Stimulated activated CD8-positive, alpha-beta memory T cell treated with anti-CD3 and anti-CD28 coated beads, Interleukin-12 subunit alpha, Interleukin-12 subunit beta, amount 100 ng/mL, for 24 hours (primary cell): ENCODE results near the gene MX1.

Experiments used
- DNase-seq: peaks from one replicate; pipeline ENCODE4 v3.0.0-alpha.2; 2020; ENCODE audit errors: extremely low read depth

Gene MX1

DNA sequence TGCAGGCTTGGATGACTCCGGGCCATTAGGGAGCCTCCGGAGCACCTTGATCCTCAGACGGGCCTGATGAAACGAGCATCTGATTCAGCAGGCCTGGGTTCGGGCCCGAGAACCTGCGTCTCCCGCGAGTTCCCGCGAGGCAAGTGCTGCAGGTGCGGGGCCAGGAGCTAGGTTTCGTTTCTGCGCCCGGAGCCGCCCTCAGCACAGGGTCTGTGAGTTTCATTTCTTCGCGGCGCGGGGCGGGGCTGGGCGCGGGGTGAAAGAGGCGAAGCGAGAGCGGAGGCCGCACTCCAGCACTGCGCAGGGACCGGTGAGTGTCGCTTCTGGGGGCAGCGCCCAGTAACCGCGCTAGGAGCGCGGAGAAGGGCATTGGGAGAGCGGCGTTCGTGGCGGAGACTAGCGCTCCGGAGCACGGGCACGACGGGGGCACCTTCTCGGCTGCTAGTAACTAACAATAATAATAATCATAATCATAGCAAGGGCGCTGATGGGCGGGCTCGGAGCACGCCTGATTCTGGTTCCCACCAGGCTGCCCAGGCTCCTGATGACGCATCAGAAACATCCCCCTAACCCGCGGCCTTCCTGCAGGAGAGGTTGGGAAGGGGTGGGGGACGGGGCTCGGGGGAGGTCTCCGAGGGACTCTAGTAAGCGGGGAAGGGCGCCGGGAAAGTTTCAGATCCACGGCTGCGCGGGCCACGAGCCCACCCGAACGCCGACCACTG is at the start of gene MX1:
MX1 (plus strand) TSS at position 286 of the 722 bp plus-strand sequence. CDS start 5,832 bp downstream, outside the sequence.
- DNase-seq: peak; percentile 60

GRCh38 chr21:41377715-41378114 is 48.3 kb upstream of the MX1 start:
- DNase-seq: no peak

DNA sequence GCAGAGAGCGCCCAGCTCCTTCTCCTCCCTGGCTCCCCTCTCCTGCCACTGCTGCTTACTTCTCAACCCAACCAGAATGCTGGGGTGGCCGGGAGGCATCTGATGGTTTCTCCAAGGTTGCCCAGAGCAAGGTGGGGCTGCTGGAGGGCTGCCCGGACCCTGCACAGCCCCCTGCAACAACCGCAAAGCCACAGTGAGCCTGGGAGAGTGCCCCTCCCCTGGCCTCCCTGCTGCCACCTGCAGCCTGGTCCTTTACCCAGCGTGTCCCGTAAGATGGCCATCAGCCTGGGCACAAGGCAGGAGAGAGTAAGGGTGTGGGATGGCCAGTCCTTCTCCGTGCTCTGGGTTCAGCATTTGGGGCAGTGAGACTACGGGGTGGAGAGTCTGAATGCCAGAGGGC is 47.2 kb upstream of the MX1 start:
- no peak for DNase-seq

DNA sequence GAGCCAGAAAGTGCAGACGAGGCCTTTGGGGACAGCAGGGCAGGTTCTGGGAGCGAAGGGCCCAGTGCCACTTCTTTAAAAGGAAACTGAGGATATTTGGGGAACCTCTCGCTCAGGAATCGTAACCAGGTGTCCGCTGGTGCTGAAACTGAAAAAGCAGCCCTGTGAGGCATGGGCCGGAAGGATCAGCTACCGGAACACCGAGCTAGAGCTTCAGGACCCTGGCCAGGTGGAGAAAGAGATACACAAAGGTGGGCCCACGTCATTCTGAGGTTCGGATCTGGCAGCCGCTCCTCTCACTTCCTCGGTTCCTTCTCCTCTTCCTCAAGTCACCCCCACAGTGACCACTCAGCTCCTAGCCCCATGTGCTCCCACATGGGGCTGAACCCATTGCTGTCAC is 46.1 kb upstream of the MX1 start:
- no peak for DNase-seq

DNA sequence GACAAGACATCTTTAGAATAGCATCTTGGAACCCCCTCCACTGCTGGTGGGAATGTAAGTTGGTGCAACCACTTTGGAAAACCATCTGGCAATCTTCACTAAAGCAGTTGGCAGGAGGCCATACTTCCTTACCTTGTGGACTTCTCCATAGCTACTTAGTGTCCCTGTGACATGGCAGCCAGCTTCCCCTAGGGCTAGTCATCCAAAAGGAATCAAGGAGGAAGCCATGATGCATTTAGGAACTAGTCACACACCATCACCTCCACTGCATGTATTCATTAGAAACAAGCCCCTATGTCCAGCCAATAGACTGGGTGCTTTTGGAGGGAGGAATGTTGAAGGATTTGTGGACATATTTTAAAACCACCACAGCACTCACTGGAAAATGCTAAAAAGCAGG is 44.3 kb upstream of the MX1 start:
- no peak for DNase-seq

- DNase-seq: no peak
Observed at GRCh38 chr21:41387042-41387819, 38.8 kb upstream of the MX1 start.

- no peak for DNase-seq
Observed at GRCh38 chr21:41387824-41388223, 38.2 kb upstream of the MX1 start.

- no peak for DNase-seq
Observed at GRCh38 chr21:41388259-41388658, 37.8 kb upstream of the MX1 start.

DNA sequence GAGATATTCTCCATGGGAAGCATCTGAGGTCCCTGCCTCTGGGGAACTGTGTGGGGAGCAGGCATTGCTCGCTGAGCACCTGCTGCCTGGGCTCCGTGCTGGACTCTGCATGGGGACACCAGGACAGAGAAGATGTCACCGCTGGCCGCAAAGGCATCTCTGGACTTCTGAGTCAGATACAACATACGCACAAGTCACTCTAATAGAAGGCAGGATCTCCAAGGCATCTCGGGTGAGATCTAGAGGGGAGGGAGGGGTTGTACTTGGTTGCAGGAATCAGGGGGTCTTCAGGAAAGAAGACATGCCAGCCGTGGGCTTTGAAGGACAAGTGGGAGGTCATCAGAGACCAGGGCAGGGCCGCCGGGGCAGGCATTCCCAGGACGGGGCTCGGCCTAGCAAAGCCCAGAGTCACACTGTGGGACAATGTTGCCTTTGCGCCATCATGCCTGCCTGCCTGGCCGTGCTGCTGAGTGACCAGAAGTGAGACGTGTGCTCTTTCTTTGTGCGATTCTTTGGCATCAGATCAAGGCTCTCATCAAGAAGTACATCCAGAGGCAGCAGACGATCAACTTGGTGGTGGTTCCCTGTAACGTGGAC is 35.9 kb upstream of the MX1 start:
- DNase-seq: no peak

GRCh38 chr21:41393876-41394465 is 32.1 kb upstream of the MX1 start:
- DNase-seq: no peak

DNA sequence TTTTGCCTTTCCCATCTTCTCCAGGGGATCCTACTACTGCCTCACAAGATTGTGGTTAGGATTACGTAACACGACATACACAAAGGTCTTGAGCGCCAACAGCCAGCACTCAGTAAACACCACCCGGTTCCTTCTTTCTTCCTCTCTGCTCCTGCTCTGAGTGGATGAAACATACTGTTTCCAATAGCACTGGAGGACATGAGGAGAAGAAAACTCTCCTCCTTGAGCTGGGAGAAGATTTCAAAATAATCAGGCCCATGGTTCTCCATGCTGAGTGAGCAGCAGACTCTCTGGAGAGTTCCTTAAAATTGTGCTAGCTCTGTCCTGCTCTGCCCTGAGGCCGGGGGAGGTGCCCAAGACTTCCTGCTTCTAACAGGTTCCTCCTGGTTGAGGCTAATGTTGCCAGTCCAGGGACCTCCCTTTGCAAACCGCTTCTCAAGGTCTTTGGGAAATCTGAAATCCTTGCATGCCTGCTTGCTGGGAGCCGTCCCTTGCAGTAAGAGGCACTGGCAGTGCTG is 29.4 kb upstream of the MX1 start:
- no peak for DNase-seq

DNA sequence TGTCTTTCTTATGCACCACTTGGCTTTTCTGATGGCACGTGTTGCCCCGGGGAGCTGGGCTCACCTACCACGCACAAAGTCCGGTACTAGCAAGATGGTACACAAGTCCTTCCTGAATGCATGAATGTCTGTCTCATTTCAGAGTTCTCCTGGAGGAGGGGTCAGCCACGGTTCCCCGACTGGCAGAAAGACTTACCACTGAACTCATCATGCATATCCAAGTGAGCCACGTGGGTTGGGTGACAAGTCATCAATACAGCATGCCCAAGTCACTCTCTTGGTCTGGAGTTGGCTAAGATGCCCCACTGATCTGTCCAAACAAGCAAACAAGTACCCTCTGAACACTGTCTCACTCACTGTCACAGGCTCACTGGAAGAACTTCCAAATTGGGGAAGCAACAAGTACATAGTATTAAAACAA is 28.6 kb upstream of the MX1 start:
- DNase-seq: no peak

DNA sequence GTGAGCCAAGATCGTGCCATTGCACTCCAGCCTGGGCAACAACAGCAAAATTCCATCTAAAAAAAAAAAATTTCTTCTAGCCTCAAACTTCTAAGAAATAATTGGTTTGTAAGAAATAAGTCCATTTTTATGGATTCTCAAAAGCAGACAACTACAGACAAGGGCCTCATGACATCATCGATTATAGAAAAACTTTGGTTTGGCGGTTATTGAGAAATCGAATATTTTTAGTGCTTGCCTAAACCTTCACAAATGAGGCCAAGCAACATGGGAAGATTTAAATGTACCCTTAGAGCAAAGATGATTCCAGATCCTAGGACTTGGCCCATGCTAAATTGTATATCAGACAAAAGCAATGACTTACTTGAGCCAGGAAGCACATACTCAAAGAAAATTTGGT is 27.8 kb upstream of the MX1 start:
- DNase-seq: no peak

DNA sequence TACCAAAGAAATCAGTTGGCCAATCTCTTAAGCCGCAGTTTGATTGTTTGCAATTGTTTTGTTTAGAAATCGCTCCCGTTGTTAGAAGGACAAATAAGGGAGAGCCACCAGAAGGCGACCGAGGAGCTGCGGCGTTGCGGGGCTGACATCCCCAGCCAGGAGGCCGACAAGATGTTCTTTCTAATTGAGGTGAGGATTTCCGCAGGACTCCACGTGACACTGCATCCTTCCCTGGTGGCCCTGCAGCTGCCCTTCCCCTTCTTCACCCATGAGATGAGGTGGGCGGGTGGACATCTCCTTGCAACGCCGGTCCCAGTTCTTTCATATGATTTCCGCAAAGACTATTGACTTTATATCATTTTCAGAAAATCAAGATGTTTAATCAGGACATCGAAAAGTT is 27.2 kb upstream of the MX1 start:
- DNase-seq: no peak

DNA sequence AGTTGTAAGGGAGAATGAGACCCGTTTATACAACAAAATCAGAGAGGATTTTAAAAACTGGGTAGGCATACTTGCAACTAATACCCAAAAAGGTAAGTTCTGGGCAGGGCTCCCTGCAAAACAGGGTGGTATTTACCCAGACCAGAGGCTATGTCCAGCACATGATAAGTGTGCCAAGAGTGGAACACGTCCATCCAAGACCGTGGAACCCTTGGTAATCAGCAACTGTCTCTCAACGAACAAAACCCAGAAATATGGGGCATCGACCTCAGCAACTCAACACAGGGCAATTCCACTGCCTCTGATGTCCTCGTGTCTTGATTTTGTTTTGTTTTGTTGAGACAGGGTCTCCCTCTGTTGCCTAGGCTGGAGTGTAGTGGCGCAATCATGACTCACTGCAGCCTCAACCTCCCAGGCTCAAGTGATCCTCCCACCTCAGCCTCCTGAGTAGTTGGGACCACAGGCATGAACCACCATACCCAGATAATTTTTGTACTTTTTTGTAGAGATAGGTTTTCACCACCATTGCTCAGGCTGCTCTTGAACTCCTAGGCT is 26.7 kb upstream of the MX1 start:
- no peak for DNase-seq

GRCh38 chr21:41402231-41402630 is 23.8 kb upstream of the MX1 start:
- no peak for DNase-seq

DNA sequence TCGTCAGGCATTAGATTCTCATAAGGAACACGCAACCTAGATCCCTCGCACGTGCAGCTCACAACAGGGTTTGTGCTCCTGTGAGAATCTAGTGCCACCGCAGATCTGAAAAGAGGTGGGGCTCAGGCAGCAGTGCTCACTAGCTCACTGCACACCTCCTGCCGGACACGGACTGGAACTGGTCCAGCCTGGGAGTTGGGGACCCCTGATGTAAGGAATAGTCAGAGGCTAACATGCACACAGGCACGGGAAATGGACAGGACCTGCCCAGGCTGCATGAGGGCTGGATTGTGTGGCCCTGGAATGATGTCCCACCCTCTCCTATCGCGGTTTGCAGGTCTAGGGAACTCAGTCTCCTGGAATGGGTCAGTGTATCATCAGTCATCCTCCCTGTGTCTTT is 23.2 kb upstream of the MX1 start:
- DNase-seq: no peak

DNA sequence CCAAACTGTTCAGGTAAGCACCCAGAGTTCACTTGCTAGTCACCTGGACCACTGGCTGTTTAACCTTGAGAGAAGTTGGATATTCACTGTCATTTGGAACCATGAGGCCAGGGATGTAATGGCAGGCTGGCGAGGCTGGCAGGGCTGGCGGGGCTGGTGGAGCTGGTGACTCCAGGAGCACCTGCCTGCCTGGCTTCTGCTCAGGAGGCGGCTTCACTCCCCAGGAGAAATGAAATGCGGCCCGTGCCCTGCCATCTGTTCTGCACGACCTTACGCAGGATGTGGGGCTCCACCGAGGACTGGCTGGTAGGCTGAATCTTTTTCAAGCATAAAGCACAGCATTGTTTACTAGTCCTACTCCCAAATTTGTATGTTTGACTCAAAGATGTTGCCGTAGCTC is 22.7 kb upstream of the MX1 start:
- no peak for DNase-seq

- DNase-seq: no peak
Observed at GRCh38 chr21:41403966-41404365, 22.1 kb upstream of the MX1 start.

GRCh38 chr21:41405321-41405720 is 20.7 kb upstream of the MX1 start:
- no peak for DNase-seq

- no peak for DNase-seq
Observed at GRCh38 chr21:41406340-41406739, 19.7 kb upstream of the MX1 start.
